ENCODE data around the gene LDHD.

Gene LDHD

GRCh38 chr16:75114946-75115825, 1.4 kb downstream of the LDHD start:
- no peak for DNase-seq (ENCODE audit: low read depth)

- DNase-seq (ENCODE audit: low read depth), result no peak
Measured at GRCh38 chr16:75114179-75114945, 2.2 kb downstream of the LDHD start.

GRCh38 chr16:75113541-75114121, 2.9 kb downstream of the LDHD start:
- DNase-seq (ENCODE audit: low read depth), result no peak

- DNase-seq (ENCODE audit: low read depth), result no peak
Measured at GRCh38 chr16:75112734-75113491, 3.7 kb downstream of the LDHD start.

GRCh38 chr16:75111961-75112733, 4.4 kb downstream of the LDHD start:
- DNase-seq (ENCODE audit: low read depth), result no peak

GRCh38 chr16:75111514-75111940, 5.1 kb downstream of the LDHD start:
- no peak for DNase-seq (ENCODE audit: low read depth)

GRCh38 chr16:75110637-75111513, 5.7 kb downstream of the LDHD start:
- DNase-seq (ENCODE audit: low read depth), result peak; percentile 81

- DNase-seq (ENCODE audit: low read depth), result no peak
Measured at GRCh38 chr16:75109732-75110243, 6.8 kb downstream of the LDHD start.

GRCh38 chr16:75108792-75109731, 7.5 kb downstream of the LDHD start:
- peak; percentile 87 for DNase-seq (ENCODE audit: low read depth)

- DNase-seq (ENCODE audit: low read depth), result no peak
Measured at GRCh38 chr16:75107505-75107904, 9.1 kb downstream of the LDHD start.

GRCh38 chr16:75106351-75107274, 10.0 kb downstream of the LDHD start:
- no peak for DNase-seq (ENCODE audit: low read depth)

GRCh38 chr16:75105306-75106061, 11.1 kb downstream of the LDHD start:
- DNase-seq (ENCODE audit: low read depth), result no peak

- no peak for DNase-seq (ENCODE audit: low read depth)
Measured at GRCh38 chr16:75104836-75105235, 11.7 kb downstream of the LDHD start.

- no peak for DNase-seq (ENCODE audit: low read depth)
Measured at GRCh38 chr16:75103994-75104393, 12.6 kb downstream of the LDHD start.

- no peak for DNase-seq (ENCODE audit: low read depth)
Measured at GRCh38 chr16:75102595-75102994, 14.0 kb downstream of the LDHD start.

- no peak for DNase-seq (ENCODE audit: low read depth)
Measured at GRCh38 chr16:75101635-75102034, 14.9 kb downstream of the LDHD start.

GRCh38 chr16:75100603-75100990, 16.0 kb downstream of the LDHD start:
- DNase-seq (ENCODE audit: low read depth), result no peak

Data from stromal cell of bone marrow (primary cell).